HepG2 (cell line): ENCODE results near the gene CCT6A. TPM values are rescaled to one million over a fixed set of nuclear protein-coding genes. Genes with fewer than 3 reads are reported as not detected.

ENCODE experiments used
- ARID5B ChIP-seq: IDR thresholded peaks from 2 replicates; pipeline ENCODE4 v1.4.0; 2020; ENCODE audit warnings: mild to moderate bottlenecking, missing genetic modification reagents
- HDAC2 ChIP-seq: sonication (generic); formaldehyde crosslinking; IDR thresholded peaks from 2 replicates; pipeline ENCODE4 v1.4.0; 2020; ENCODE audit warnings: missing genetic modification reagents
- HNRNPL ChIP-seq: fragments of 200-400 bp; formaldehyde crosslinking; IDR thresholded peaks from 2 replicates; pipeline ENCODE4 v1.6.1; 2017; ENCODE audit warnings: mild to moderate bottlenecking, low read depth, low read length
- KAT2B ChIP-seq: fragments of 150-350 bp; IDR thresholded peaks from 2 replicates; pipeline ENCODE4 v1.6.1; 2014; ENCODE audit warnings: low read depth, low read length, borderline replicate concordance
- PLRG1 ChIP-seq: fragments of 450-650 bp; conservative IDR thresholded peaks from 2 replicates; pipeline ENCODE4 v1.6.1; 2016
- STAG1 ChIP-seq: sonication (generic); formaldehyde crosslinking; IDR thresholded peaks from 2 replicates; pipeline ENCODE4 v1.4.0; 2020; ENCODE audit warnings: missing genetic modification reagents
- TARDBP ChIP-seq: sonication (generic); formaldehyde crosslinking; IDR thresholded peaks from 2 replicates; pipeline ENCODE4 v1.8.0; 2022; ENCODE audit warnings: mild to moderate bottlenecking, missing genetic modification reagents
- TBX2 ChIP-seq: sonication (generic); formaldehyde crosslinking; IDR thresholded peaks from 2 replicates; pipeline ENCODE4 v1.5.0; 2020; ENCODE audit warnings: missing genetic modification reagents, mild to moderate bottlenecking, borderline replicate concordance
- TCF7L2 ChIP-seq: IDR thresholded peaks from 2 replicates; pipeline ENCODE4 v1.6.1; 2011; ENCODE audit warnings: mild to moderate bottlenecking, low read depth, low read length, moderate library complexity
- TEAD3 ChIP-seq: optimal IDR thresholded peaks from 2 replicates; pipeline ENCODE3; 2016; ENCODE audit warnings: borderline replicate concordance
- ZIK1 ChIP-seq: sonication (generic); formaldehyde crosslinking; IDR thresholded peaks from 2 replicates; pipeline ENCODE4 v1.5.0; 2020; ENCODE audit warnings: mild to moderate bottlenecking, low read depth, missing genetic modification reagents, borderline replicate concordance
- ZNF292 ChIP-seq: sonication (generic); formaldehyde crosslinking; IDR thresholded peaks from 2 replicates; pipeline ENCODE4 v1.8.1; 2022; ENCODE audit warnings: mild to moderate bottlenecking, low read depth, missing genetic modification reagents, borderline replicate concordance
- ZNF564 ChIP-seq: sonication (generic); formaldehyde crosslinking; IDR thresholded peaks from 2 replicates; pipeline ENCODE4 v1.8.1; 2023; ENCODE audit warnings: mild to moderate bottlenecking, missing genetic modification reagents
- ZNF891 ChIP-seq: sonication (generic); formaldehyde crosslinking; IDR thresholded peaks from 2 replicates; pipeline ENCODE4 v1.5.0; 2020; ENCODE audit warnings: mild to moderate bottlenecking, missing genetic modification reagents
- polyA plus RNA-seq, 8 experiments: library from polyadenylated mRNA; depleted of rRNA in 3 of 8; stranded (reverse) in 7 of 8; unstranded in 1 of 8; fragments of >200 nt; fragmentation: Illumina TruSeq in 4 of 8; extraction: Trizol in 4 of 8; gene quantifications; 2 replicates each; pipeline versions ENCODE4 v1.2.1 to v1.2.3, GENCODE V29; 2011 to 2016; ENCODE audit warnings: low read depth in 4 of 8, missing spikeins in 1 of 8, mixed read lengths in 1 of 8; ENCODE audit not compliant: insufficient read depth in 1 of 8
- total RNA-seq, 5 experiments: library from RNA; depleted of rRNA; stranded (reverse); fragments of >200 nt; fragmentation: Illumina TruSeq; extraction: Trizol; gene quantifications; 2 replicates each; pipeline ENCODE4 v1.2.3, GENCODE V29; 2016; ENCODE audit warnings: low read depth in 1 of 5
- TF ChIP-seq, protein P1 (sequence below), 2 experiments: sonication (generic) in 1 of 2; formaldehyde crosslinking in 1 of 2; IDR thresholded peaks; 2 replicates each; pipeline versions ENCODE4 v1.5.1 to v1.6.1; 2011 to 2020; ENCODE audit warnings: borderline replicate concordance in 1 of 2, low read depth in 1 of 2, low read length in 1 of 2, mild to moderate bottlenecking in 1 of 2, missing genetic modification reagents in 1 of 2, moderate library complexity in 1 of 2
- TF ChIP-seq, protein P2 (sequence below): sonication (generic); formaldehyde crosslinking; IDR thresholded peaks from 2 replicates; pipeline ENCODE4 v1.5.0; 2020; ENCODE audit warnings: mild to moderate bottlenecking, missing genetic modification reagents, borderline replicate concordance

CCT6A gene
- total and polyA plus RNA-seq, 2 of the 13 experiments (the other 11 are each of a cell fraction or from before 2014, with no cell fraction given), result 219 to 292 TPM

- TF ChIP-seq ARID5B (CRISPR knock-in tag) (peak; percentile 97), TBX2 (CRISPR knock-in tag) (peak; percentile 94), ZNF292 (CRISPR knock-in tag) (no peak; the same call in 1 of the 2 replicates), KAT2B (no peak), TCF7L2 (no peak; the same call in 1 of the 2 replicates), ZNF564 (CRISPR knock-in tag) (peak; percentile 89; the same call in 1 of the 2 replicates), TARDBP (peak; percentile 91), HNRNPL (no peak), HDAC2 (CRISPR knock-in tag) (peak; percentile 96), ZNF891 (no peak), TEAD3 (CRISPR knock-in tag) (peak; percentile 90), ZIK1 (CRISPR knock-in tag) (no peak), PLRG1 (no peak), STAG1 (CRISPR knock-in tag) (peak; percentile 41)
- TF ChIP-seq, protein P1, sequence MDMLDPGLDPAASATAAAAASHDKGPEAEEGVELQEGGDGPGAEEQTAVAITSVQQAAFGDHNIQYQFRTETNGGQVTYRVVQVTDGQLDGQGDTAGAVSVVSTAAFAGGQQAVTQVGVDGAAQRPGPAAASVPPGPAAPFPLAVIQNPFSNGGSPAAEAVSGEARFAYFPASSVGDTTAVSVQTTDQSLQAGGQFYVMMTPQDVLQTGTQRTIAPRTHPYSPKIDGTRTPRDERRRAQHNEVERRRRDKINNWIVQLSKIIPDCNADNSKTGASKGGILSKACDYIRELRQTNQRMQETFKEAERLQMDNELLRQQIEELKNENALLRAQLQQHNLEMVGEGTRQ (IDR thresholded peaks at IDR 0.05; ENCODE audit: low read depth, low read length), result peak; percentile 10; the same call in 1 of the 2 replicates
- TF ChIP-seq, protein P1 (CRISPR knock-in tag; IDR thresholded peaks at IDR 0.05; ENCODE audit: borderline replicate concordance), result peak; percentile 37; the same call in 1 of the 2 replicates
- TF ChIP-seq, protein P2, sequence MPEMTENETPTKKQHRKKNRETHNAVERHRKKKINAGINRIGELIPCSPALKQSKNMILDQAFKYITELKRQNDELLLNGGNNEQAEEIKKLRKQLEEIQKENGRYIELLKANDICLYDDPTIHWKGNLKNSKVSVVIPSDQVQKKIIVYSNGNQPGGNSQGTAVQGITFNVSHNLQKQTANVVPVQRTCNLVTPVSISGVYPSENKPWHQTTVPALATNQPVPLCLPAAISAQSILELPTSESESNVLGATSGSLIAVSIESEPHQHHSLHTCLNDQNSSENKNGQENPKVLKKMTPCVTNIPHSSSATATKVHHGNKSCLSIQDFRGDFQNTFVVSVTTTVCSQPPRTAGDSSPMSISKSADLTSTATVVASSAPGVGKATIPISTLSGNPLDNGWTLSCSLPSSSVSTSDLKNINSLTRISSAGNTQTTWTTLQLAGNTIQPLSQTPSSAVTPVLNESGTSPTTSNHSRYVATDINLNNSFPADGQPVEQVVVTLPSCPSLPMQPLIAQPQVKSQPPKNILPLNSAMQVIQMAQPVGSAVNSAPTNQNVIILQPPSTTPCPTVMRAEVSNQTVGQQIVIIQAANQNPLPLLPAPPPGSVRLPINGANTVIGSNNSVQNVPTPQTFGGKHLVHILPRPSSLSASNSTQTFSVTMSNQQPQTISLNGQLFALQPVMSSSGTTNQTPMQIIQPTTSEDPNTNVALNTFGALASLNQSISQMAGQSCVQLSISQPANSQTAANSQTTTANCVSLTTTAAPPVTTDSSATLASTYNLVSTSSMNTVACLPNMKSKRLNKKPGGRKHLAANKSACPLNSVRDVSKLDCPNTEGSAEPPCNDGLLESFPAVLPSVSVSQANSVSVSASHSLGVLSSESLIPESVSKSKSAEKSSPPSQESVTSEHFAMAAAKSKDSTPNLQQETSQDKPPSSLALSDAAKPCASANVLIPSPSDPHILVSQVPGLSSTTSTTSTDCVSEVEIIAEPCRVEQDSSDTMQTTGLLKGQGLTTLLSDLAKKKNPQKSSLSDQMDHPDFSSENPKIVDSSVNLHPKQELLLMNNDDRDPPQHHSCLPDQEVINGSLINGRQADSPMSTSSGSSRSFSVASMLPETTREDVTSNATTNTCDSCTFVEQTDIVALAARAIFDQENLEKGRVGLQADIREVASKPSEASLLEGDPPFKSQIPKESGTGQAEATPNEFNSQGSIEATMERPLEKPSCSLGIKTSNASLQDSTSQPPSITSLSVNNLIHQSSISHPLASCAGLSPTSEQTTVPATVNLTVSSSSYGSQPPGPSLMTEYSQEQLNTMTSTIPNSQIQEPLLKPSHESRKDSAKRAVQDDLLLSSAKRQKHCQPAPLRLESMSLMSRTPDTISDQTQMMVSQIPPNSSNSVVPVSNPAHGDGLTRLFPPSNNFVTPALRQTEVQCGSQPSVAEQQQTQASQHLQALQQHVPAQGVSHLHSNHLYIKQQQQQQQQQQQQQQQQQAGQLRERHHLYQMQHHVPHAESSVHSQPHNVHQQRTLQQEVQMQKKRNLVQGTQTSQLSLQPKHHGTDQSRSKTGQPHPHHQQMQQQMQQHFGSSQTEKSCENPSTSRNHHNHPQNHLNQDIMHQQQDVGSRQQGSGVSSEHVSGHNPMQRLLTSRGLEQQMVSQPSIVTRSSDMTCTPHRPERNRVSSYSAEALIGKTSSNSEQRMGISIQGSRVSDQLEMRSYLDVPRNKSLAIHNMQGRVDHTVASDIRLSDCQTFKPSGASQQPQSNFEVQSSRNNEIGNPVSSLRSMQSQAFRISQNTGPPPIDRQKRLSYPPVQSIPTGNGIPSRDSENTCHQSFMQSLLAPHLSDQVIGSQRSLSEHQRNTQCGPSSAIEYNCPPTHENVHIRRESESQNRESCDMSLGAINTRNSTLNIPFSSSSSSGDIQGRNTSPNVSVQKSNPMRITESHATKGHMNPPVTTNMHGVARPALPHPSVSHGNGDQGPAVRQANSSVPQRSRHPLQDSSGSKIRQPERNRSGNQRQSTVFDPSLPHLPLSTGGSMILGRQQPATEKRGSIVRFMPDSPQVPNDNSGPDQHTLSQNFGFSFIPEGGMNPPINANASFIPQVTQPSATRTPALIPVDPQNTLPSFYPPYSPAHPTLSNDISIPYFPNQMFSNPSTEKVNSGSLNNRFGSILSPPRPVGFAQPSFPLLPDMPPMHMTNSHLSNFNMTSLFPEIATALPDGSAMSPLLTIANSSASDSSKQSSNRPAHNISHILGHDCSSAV (CRISPR knock-in tag), result no peak
Measured at GRCh38 chr7:56007167-56007652, 44.4 kb upstream of the CCT6A start (continued).
